Ishikawa (cell line): Measurements from ENCODE around the gene MPV17.
A peak's percentile ranks its signal among the peaks of the same experiment; 100 is the strongest.

ENCODE experiments used
- CEBPB ChIP-seq: IDR thresholded peaks from 2 replicates; pipeline ENCODE4 v1.6.1; 2012
- CREB1 ChIP-seq: IDR thresholded peaks from 2 replicates; pipeline ENCODE4 v1.6.1; 2012; ENCODE audit warnings: low read depth
- EGR1 ChIP-seq: IDR thresholded peaks from 2 replicates; pipeline ENCODE4 v1.6.1; 2012
- EP300 ChIP-seq: IDR thresholded peaks from 2 replicates; pipeline ENCODE4 v1.6.1; 2012; ENCODE audit warnings: borderline replicate concordance
- FOXM1 ChIP-seq: IDR thresholded peaks from 2 replicates; pipeline ENCODE4 v1.6.1; 2012; ENCODE audit warnings: low read depth, borderline replicate concordance
- MAX ChIP-seq: IDR thresholded peaks from 2 replicates; pipeline ENCODE4 v1.6.1; 2012
- NFIC ChIP-seq: IDR thresholded peaks from 2 replicates; pipeline ENCODE4 v1.6.1; 2012
- RAD21 ChIP-seq: IDR thresholded peaks from 2 replicates; pipeline ENCODE4 v1.6.1; 2012; ENCODE audit warnings: low read depth
- TAF1 ChIP-seq: IDR thresholded peaks from 2 replicates; pipeline ENCODE4 v1.6.1; 2012; ENCODE audit warnings: low read depth, mild to moderate bottlenecking
- TCF12 ChIP-seq: IDR thresholded peaks from 2 replicates; pipeline ENCODE4 v1.6.1; 2012; ENCODE audit warnings: low read depth
- TEAD4 ChIP-seq: IDR thresholded peaks from 2 replicates; pipeline ENCODE4 v1.6.1; 2012
- USF1 ChIP-seq: IDR thresholded peaks from 2 replicates; pipeline ENCODE4 v1.6.1; 2012
- YY1 ChIP-seq: IDR thresholded peaks from 2 replicates; pipeline ENCODE4 v1.6.1; 2012; ENCODE audit warnings: low read depth
- ZBTB7A ChIP-seq: IDR thresholded peaks from 2 replicates; pipeline ENCODE4 v1.6.1; 2012; ENCODE audit warnings: low read depth
- TF ChIP-seq, protein P1 (sequence below): IDR thresholded peaks from 2 replicates; pipeline ENCODE4 v1.6.1; 2012; ENCODE audit warnings: low read depth, mild to moderate bottlenecking

MPV17 gene

DNA sequence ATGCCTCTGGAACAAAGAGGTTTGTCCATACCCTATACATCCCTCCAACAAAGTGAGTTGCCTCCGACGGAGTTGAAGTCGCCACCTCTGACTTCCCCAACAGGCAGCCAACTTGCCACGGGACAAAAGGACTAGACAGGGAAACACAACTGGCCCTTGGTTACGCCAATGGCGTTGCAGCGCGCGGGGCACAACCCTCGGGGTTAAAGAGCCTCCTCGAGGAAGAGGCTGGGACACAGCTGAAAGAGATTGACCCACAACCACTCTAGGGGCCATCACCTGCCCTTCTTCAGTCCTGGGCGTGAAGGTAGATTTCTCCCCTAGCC, 33.1 kb upstream of the MPV17 start:
- no peak for TF ChIP-seq TCF12
- 0 out of 2 replicates have a peak, but pooled peaks have one; percentile 3 for TF ChIP-seq MAX

GRCh38 chr2:27354597-27354927, 31.7 kb upstream of the MPV17 start:
- TF ChIP-seq YY1: no peak
- no peak for TF ChIP-seq TEAD4
- TF ChIP-seq ZBTB7A: no peak
- TF ChIP-seq TAF1: no peak
- TF ChIP-seq TCF12: no peak
- TF ChIP-seq RAD21: no peak
- no peak for TF ChIP-seq FOXM1
- no peak for TF ChIP-seq USF1
- TF ChIP-seq EP300: no peak
- TF ChIP-seq NFIC: no peak
- TF ChIP-seq EGR1: no peak
- TF ChIP-seq, protein P1, sequence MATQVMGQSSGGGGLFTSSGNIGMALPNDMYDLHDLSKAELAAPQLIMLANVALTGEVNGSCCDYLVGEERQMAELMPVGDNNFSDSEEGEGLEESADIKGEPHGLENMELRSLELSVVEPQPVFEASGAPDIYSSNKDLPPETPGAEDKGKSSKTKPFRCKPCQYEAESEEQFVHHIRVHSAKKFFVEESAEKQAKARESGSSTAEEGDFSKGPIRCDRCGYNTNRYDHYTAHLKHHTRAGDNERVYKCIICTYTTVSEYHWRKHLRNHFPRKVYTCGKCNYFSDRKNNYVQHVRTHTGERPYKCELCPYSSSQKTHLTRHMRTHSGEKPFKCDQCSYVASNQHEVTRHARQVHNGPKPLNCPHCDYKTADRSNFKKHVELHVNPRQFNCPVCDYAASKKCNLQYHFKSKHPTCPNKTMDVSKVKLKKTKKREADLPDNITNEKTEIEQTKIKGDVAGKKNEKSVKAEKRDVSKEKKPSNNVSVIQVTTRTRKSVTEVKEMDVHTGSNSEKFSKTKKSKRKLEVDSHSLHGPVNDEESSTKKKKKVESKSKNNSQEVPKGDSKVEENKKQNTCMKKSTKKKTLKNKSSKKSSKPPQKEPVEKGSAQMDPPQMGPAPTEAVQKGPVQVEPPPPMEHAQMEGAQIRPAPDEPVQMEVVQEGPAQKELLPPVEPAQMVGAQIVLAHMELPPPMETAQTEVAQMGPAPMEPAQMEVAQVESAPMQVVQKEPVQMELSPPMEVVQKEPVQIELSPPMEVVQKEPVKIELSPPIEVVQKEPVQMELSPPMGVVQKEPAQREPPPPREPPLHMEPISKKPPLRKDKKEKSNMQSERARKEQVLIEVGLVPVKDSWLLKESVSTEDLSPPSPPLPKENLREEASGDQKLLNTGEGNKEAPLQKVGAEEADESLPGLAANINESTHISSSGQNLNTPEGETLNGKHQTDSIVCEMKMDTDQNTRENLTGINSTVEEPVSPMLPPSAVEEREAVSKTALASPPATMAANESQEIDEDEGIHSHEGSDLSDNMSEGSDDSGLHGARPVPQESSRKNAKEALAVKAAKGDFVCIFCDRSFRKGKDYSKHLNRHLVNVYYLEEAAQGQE: no peak
- TF ChIP-seq MAX: no peak
- TF ChIP-seq CREB1: no peak
- no peak for TF ChIP-seq CEBPB

DNA sequence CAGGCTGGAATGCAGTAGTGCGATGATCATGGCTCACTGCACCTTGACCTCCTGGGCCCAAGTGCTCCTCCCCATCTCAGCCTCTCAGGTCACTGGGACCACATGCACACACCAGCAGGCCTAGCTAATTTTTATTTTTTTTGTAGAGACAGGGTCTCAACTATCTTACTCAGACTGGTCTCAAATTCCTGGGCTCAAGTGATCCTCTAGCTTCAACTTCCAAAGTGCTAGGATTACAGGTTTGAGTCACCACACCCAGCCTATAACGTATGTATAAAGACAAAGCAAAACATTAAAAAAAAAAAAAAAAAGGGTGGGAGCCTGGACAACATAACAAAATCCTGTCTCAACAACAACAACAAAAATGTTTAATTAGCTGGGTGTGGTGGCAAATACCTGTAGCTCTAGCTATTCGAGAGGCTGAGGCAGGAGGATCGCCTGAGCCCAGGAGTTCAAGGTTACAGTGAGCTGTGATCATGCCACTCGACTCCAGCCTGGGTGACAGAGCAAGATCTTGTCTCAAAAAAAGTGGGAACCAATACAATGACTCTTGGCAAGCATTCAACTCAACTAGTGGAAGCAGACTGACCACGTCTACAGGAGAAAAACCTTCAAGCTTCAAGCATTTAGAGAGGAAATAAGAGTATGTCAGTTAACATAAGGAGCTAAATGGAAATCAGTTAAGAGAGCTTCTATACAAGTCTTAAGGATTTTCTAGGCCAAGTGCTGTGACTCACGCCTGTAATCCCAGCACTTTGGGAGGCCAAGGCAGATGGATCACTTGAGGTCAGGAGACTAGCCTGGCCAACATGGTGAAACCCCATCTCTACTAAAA, 31.1 kb upstream of the MPV17 start:
- TF ChIP-seq EGR1: no peak
- TF ChIP-seq EP300: no peak
- TF ChIP-seq TEAD4: 0 out of 2 replicates have a peak, but pooled peaks have one; percentile 27
- no peak for TF ChIP-seq CREB1

GRCh38 chr2:27351802-27352598, 29.1 kb upstream of the MPV17 start:
- TF ChIP-seq CEBPB: no peak
- TF ChIP-seq, protein P1: no peak
- TF ChIP-seq MAX: no peak

DNA sequence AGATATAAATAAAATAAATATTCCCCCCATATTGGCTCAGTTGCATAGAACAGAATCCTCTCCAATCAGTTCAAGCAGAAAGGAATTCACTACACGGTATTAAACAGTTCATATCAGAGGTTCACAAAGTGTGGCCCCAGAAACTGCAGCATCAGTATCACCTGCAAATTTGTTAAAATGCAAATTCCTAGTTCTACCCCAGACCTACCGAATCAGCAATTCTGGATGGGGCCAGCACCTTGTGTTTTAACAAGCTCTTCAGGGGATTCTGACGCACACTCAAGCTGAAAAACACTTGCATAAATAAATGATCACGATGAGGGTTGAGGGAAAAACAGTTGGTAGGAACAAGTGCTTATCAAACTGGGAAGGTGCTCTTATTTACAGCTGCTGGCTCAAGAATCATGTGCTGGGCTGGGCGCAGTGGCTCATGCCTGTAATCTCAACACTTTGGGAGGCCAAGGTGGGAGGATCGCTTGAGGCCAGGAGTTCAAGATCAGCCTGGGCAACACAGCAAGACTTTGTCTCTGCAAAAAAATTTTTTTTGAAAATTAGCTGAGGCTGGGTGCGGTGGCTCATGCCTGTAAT, 27.3 kb upstream of the MPV17 start:
- TF ChIP-seq EP300: no peak
- TF ChIP-seq RAD21: no peak
- no peak for TF ChIP-seq USF1
- TF ChIP-seq MAX: no peak
- TF ChIP-seq ZBTB7A: no peak
- TF ChIP-seq, protein P1: no peak
- no peak for TF ChIP-seq TAF1
- TF ChIP-seq YY1: no peak
- TF ChIP-seq NFIC: no peak
- TF ChIP-seq EGR1: no peak
- TF ChIP-seq CEBPB: no peak
- TF ChIP-seq TCF12: no peak
- TF ChIP-seq TEAD4: no peak
